Uterus (tissue), 2 donors: ENCODE data around the gene C13orf46.

ENCODE experiments used
- POLR2A ChIP-seq, 2 donors: fragments of 450-650 bp; IDR thresholded peaks; one replicate each; pipeline ENCODE4 v1.6.1; 2016; ENCODE audit warnings: antibody characterized with exemption in 2 of 2, mild to moderate bottlenecking in 1 of 2, moderate library complexity in 1 of 2
- TF ChIP-seq, protein P1 (sequence below), 4 experiments: fragments of 200-600 bp in 2 of 4; fragments of 450-650 bp in 2 of 4; sonication (generic) in 2 of 4; IDR thresholded peaks; one replicate each; pipeline ENCODE4 v1.5.1; 2016 to 2019; ENCODE audit warnings: antibody characterized with exemption in 4 of 4, mild to moderate bottlenecking in 2 of 4, moderate library complexity in 1 of 4

DNA sequence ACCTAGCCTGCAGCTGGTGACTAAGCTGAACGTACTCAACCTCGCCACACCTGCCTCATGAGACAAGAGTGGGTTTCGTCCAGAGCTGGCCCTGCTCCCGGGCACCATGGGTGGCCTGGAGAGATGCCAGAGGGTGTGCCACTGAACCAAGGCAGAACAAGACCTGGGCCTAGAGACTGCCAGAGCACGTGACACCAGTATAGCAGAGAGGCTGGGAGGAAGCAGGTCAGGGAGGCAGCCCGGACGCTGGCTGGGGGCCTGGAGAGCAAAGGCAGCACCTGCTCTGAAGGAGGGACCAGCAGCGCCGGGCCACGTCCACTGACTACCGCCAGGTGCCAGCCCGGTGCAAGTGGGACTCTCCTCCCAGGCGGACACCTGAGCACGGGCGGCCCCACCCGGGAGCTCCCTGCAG, 7.3 kb upstream of the C13orf46 start:
- TF ChIP-seq, protein P1, sequence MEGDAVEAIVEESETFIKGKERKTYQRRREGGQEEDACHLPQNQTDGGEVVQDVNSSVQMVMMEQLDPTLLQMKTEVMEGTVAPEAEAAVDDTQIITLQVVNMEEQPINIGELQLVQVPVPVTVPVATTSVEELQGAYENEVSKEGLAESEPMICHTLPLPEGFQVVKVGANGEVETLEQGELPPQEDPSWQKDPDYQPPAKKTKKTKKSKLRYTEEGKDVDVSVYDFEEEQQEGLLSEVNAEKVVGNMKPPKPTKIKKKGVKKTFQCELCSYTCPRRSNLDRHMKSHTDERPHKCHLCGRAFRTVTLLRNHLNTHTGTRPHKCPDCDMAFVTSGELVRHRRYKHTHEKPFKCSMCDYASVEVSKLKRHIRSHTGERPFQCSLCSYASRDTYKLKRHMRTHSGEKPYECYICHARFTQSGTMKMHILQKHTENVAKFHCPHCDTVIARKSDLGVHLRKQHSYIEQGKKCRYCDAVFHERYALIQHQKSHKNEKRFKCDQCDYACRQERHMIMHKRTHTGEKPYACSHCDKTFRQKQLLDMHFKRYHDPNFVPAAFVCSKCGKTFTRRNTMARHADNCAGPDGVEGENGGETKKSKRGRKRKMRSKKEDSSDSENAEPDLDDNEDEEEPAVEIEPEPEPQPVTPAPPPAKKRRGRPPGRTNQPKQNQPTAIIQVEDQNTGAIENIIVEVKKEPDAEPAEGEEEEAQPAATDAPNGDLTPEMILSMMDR (IDR thresholded peaks at IDR 0.05), result no peak
- TF ChIP-seq POLR2A (IDR thresholded peaks at IDR 0.05), result no peak
